AG04450 (cell line): ENCODE measurements around the gene UBE2H. TPM values are rescaled to one million over a fixed set of nuclear protein-coding genes. Genes with fewer than 3 reads are reported as not detected.
A peak's percentile ranks its signal among the peaks of the same experiment; 100 is the strongest.

Experiments
- CTCF ChIA-PET: fragments of 300-600, 350-600 bp; formaldehyde crosslinking; extraction: SDS; loops from one replicate; lab custom pipeline; 2022; ENCODE audit warnings: antibody characterized with exemption, inconsistent platforms; lab: Charles Lee
- POLR2A ChIA-PET: fragments of 350-600 bp; formaldehyde crosslinking; extraction: SDS; loops from one replicate; lab custom pipeline; 2021; ENCODE audit warnings: antibody characterized with exemption, inconsistent platforms; lab: Yijun Ruan, JAX
- DNase-seq: peaks from one replicate; pipeline ENCODE4 v3.0.0-alpha.2; 2011; ENCODE audit warnings: low read depth, low spot score
- H3K27ac ChIP-seq: one replicate; pipeline ENCODE4 v1.5.1; 2012; ENCODE audit warnings: low read depth, low read length, control low read depth
- H3K27me3 ChIP-seq: one replicate; pipeline ENCODE4 v1.6.0; 2012; ENCODE audit warnings: low read length; ENCODE audit not compliant: control insufficient read depth, insufficient read depth
- H3K4me3 ChIP-seq: 2 replicates; pipeline ENCODE4 v1.5.1; 2011; ENCODE audit warnings: mild to moderate bottlenecking, low read depth, low read length, control low read depth
- H3K9me3 ChIP-seq: 2 replicates; pipeline ENCODE4 v1.5.1; 2012; ENCODE audit warnings: low read length; ENCODE audit not compliant: control insufficient read depth, insufficient read depth
- polyA plus RNA-seq: library from polyadenylated mRNA; depleted of rRNA; stranded (reverse); fragments of >200 nt; gene quantifications from 2 replicates; pipeline ENCODE4 v1.2.3, GENCODE V29; 2011
- TF ChIP-seq, protein P1 (sequence below): IDR thresholded peaks from 2 replicates; pipeline ENCODE4 v1.5.1; 2011; ENCODE audit warnings: low read depth, low read length, control low read depth, inconsistent platforms

The UBE2H gene
- polyA plus RNA-seq, 1 experiment: 180 TPM

DNA sequence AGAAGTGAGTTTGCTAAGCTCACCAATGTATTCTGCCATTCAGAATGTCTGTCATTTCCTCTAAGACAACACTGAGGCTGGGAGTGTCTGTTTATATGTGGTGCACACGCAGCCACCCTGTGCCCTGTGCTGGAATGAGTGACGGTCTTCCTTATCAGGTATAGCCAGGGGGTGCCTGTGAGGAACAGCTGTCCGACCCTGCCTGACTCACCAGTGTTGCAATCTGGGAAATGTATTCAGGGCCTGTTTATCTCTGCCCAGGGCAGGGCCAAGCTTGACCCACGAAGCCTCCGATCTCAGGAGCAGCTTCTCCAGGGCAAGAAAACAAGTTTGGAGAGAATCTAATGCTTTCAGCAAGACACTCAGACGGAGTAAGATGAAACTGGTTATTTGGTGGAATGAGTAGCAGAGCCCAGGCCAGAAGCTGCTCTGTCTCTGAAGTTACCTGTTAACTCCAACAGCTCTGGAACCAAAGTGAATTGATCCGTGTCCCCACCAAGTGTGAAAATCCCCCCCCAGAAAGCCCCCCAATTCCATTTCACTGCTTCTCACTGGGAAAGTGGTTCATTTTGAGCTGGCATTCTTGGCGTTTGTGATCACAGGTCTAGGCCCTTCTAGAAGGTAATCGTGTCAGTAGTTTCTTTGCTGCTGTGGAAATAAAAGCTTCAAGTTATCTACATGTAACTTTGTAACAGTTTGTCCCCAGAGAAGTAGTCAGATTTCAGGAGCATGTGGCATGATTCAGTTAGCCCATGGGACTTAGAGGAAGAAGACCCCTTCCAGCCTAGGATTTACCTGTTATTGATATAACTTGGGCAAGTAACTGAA is 6.1 kb upstream of the UBE2H start:
- no peaks in the 10 kb centered on the region for H3K9me3 ChIP-seq
- DNase-seq: peak; percentile 45
- H3K27ac ChIP-seq: peak overlapping the region; percentile 91
- TF ChIP-seq, protein P1, sequence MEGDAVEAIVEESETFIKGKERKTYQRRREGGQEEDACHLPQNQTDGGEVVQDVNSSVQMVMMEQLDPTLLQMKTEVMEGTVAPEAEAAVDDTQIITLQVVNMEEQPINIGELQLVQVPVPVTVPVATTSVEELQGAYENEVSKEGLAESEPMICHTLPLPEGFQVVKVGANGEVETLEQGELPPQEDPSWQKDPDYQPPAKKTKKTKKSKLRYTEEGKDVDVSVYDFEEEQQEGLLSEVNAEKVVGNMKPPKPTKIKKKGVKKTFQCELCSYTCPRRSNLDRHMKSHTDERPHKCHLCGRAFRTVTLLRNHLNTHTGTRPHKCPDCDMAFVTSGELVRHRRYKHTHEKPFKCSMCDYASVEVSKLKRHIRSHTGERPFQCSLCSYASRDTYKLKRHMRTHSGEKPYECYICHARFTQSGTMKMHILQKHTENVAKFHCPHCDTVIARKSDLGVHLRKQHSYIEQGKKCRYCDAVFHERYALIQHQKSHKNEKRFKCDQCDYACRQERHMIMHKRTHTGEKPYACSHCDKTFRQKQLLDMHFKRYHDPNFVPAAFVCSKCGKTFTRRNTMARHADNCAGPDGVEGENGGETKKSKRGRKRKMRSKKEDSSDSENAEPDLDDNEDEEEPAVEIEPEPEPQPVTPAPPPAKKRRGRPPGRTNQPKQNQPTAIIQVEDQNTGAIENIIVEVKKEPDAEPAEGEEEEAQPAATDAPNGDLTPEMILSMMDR: no peak
- no peak overlapping the region for H3K4me3 ChIP-seq
- H3K27me3 ChIP-seq: no peaks in the 10 kb centered on the region
- POLR2A ChIA-PET: interaction anchor here (1.0 to 1.4 kb wide), 4 partner anchors 10 to 103 kb away, joined by 3 to 14 read pairs (median 4); no protein-coding TSS in a partner anchor
- CTCF ChIA-PET: interaction anchor here (0.8 to 1.7 kb wide), 4 partner anchors 43 to 133 kb away, joined by 3 to 13 read pairs (median 4); no protein-coding TSS in a partner anchor

DNA sequence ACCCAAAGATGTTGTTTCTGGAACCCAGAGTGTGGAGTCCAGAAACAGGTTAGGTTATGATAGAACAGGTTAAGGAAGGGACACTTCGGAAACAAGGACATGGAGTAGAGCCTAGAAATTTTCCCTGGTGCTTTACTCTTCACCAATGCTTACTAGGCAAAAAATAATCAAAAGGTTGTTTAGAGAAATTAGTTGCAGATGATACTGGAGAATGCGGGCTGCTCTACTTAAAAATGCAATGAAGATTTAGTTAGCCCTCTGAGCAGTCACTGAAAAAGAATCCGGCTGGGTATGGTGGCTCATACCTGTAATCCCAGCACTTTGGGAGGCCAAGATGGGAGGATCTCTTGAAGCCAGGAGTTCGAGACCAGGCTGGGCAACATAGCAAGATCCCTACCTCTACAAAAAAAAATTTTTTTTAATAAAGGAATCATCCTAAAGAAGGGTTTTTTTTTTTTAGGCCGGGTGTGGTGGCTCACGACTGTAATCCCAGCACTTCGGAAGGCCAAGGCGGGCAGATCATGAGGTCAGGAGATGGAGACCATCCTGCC is 3.3 kb upstream of the UBE2H start:
- Histone ChIP-seq H3K27me3 (no peaks in the 10 kb centered on the region), H3K9me3 (peaks cover 4% of the 10 kb centered on the region; the same call in 1 of the 2 replicates), H3K27ac (peak overlapping the region; percentile 39), H3K4me3 (no peak overlapping the region)
- CTCF ChIA-PET: no interaction called here
- TF ChIP-seq, protein P1: no peak
- POLR2A ChIA-PET: no interaction called here
- no peak for DNase-seq

DNA sequence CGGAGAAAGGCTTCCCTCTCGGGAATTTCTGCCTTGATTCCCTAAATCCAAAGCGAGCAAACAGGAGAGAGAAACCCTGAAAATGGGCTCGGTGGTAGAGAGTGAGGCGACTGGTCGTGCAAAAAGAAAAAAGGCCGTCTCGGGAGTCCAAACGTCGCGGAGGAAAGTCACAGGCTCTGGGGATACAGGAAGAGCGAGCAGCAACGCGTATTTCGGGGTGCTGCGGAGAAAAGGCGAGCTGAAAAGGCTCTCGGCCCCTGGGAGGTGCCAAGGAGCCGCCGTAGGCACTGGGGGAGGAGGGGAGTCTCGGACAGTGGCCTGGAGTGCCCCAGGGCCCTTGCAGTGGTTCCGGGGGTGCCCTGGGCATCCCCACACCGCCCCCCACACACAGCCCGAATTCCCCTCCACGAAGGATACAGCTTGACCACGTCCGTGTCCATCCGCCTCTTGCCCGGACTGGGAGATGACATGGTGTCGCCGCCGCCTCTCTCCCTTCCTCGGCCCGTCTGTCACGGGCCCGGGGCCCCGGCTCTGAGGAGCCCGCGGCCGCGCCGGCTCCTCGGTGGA is 591 bp downstream of the UBE2H start:
- CTCF ChIA-PET: interaction anchor here (1.4 kb wide), 1 partner anchor 59 kb away, joined by 3 read pairs; no protein-coding TSS in a partner anchor
- POLR2A ChIA-PET: interaction anchor here (0.6 to 0.7 kb wide), 2 partner anchors 165 to 728 kb away, joined by 5 to 6 read pairs; no protein-coding TSS in a partner anchor
- Histone ChIP-seq H3K27me3 (no peaks in the 10 kb centered on the region), H3K9me3 (peaks cover 4% of the 10 kb centered on the region; the same call in 1 of the 2 replicates), H3K4me3 (peak overlapping the region; percentile 90), H3K27ac (peak overlapping the region; percentile 77)
- no peak for DNase-seq
- TF ChIP-seq, protein P1: no peak

DNA sequence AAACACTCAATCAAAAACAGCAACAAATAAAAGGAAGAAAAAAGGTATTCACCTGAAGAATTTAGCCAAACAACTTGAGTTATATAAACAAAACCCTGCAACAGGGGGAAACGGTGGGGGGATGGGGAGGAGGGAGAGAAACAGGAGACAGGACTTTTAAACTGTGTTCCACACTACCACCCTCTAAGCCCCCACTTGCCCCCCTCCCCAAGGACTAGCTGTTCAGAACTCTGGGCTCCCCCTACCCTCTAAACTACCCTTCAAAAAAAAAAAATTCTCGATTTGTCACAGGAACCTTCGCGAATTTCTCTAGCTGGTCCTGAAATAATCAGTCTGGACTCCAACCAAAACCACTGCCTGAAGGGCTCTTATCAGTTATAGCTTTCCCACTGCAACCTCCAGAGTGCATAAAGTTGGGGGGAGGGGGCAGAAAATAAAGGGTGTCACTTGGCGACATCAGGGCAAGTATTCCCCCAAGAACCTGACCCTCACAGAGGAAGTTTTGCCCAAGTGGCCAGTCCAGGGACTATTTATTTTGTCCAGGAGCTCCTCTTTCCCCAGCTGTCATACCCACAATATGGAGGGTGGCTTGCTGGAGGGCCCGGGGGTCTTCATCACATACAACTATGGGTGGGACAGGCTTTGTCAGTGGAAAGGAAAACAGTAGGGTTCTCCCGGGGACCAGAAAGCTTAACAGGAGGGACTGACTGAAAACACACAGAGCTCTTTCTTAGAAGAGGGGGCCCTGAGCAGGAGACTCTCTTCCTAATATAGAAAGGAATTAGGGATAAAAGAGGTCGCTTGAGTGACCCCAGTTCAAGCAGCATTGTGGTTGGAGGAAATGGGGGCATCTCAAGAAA is 1.3 kb downstream of the UBE2H start:
- POLR2A ChIA-PET: interaction anchor here (0.6 to 0.8 kb wide), 4 partner anchors 18 to 727 kb away, joined by 5 to 12 read pairs (median 6); no protein-coding TSS in a partner anchor
- CTCF ChIA-PET: interaction anchor here (0.6 to 1.5 kb wide), 3 partner anchors 59 to 122 kb away, joined by 3 to 11 read pairs (median 4); no protein-coding TSS in a partner anchor
- Histone ChIP-seq H3K27ac (peak overlapping the region; percentile 77), H3K9me3 (peaks cover 4% of the 10 kb centered on the region; the same call in 1 of the 2 replicates), H3K27me3 (no peaks in the 10 kb centered on the region), H3K4me3 (peak overlapping the region; percentile 90)
- TF ChIP-seq, protein P1: no peak
- no peak for DNase-seq
